Measurements from ENCODE around the gene ISOC1.

The ISOC1 gene

DNA sequence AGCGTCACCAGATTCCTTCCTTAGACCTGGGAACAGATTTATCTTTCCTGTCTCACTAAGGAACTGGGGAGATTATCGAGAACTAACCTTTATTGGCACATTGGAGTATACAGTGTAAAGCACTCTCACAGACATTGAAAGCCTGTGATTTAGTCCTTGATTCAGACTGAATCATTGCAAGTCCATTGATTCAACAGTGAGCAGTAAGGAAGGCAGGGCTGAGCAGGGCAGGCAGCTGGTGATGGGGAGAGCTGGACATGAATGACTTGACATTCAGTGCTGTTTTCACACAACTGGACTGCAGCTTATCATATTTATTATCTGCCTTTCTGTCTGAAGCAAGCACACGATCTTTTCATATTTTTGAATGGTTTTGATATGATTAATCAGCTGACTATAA, 16.2 kb downstream of the ISOC1 start:
- H3K36me3 ChIP-seq (ENCODE audit: control insufficient read depth in 2 of 2, insufficient read depth in 2 of 2, low read length in 2 of 2) = peaks cover 4 to 14% of the 10 kb centered on the region in 2 donors
- H3K9ac ChIP-seq (ENCODE audit: low read depth in 1 of 2, low read length in 2 of 2) = no peak overlapping the region
- no peaks in the 10 kb centered on the region for H3K27me3 ChIP-seq (ENCODE audit: control insufficient read depth in 2 of 2, insufficient read depth in 2 of 2, low read length in 2 of 2)
- no peaks in the 10 kb centered on the region for H3K9me3 ChIP-seq (ENCODE audit: control insufficient read depth in 2 of 2, low read length in 2 of 2)
- H3K4me1 ChIP-seq (ENCODE audit: control insufficient read depth in 2 of 2, insufficient read depth in 2 of 2, low read length in 2 of 2) = no peaks in the 10 kb centered on the region
- no peak overlapping the region for H3K4me3 ChIP-seq (ENCODE audit: low read length in 2 of 2)
- H3K27ac ChIP-seq (ENCODE audit: low read depth in 2 of 2, low read length in 2 of 2) = no peak overlapping the region

GRCh38 chr5:129111351-129111750, 16.8 kb downstream of the ISOC1 start:
- H3K9ac ChIP-seq (ENCODE audit: low read depth in 1 of 2, low read length in 2 of 2) = no peak overlapping the region
- H3K27ac ChIP-seq (ENCODE audit: low read depth in 2 of 2, low read length in 2 of 2) = no peak overlapping the region
- H3K36me3 ChIP-seq (ENCODE audit: control insufficient read depth in 2 of 2, insufficient read depth in 2 of 2, low read length in 2 of 2) = peaks cover 4 to 14% of the 10 kb centered on the region in 2 donors
- H3K4me3 ChIP-seq (ENCODE audit: low read length in 2 of 2) = no peak overlapping the region
- no peaks in the 10 kb centered on the region for H3K4me1 ChIP-seq (ENCODE audit: control insufficient read depth in 2 of 2, insufficient read depth in 2 of 2, low read length in 2 of 2)
- H3K9me3 ChIP-seq (ENCODE audit: control insufficient read depth in 2 of 2, low read length in 2 of 2) = no peaks in the 10 kb centered on the region
- H3K27me3 ChIP-seq (ENCODE audit: control insufficient read depth in 2 of 2, insufficient read depth in 2 of 2, low read length in 2 of 2) = no peaks in the 10 kb centered on the region

DNA sequence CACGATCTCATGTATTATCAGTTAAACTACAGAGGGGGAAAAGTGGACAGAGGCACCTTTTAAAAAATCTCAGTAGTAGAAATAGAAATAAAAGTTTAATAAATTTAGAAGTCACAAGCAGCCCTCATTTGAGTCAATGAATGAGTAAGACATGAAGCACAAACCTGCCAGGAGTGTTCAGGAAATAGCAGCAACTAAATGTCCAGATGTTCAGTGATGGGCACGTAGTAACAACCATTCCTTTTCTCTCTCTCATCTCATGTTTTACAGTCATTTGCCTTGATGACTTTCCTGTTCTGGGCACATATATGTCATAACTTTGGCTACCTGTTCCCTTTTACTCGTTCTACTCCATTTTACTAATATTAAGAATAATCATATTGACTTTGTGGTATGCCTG, 17.7 kb downstream of the ISOC1 start:
- H3K27ac ChIP-seq (ENCODE audit: low read depth in 2 of 2, low read length in 2 of 2) = no peak overlapping the region
- H3K36me3 ChIP-seq (ENCODE audit: control insufficient read depth in 2 of 2, insufficient read depth in 2 of 2, low read length in 2 of 2) = peaks cover 4 to 8% of the 10 kb centered on the region in 2 donors
- no peaks in the 10 kb centered on the region for H3K4me1 ChIP-seq (ENCODE audit: control insufficient read depth in 2 of 2, insufficient read depth in 2 of 2, low read length in 2 of 2)
- no peak overlapping the region for H3K4me3 ChIP-seq (ENCODE audit: low read length in 2 of 2)
- H3K27me3 ChIP-seq (ENCODE audit: control insufficient read depth in 2 of 2, insufficient read depth in 2 of 2, low read length in 2 of 2) = no peaks in the 10 kb centered on the region
- no peak overlapping the region for H3K9ac ChIP-seq (ENCODE audit: low read depth in 1 of 2, low read length in 2 of 2)
- H3K9me3 ChIP-seq (ENCODE audit: control insufficient read depth in 2 of 2, low read length in 2 of 2) = no peaks in the 10 kb centered on the region

DNA sequence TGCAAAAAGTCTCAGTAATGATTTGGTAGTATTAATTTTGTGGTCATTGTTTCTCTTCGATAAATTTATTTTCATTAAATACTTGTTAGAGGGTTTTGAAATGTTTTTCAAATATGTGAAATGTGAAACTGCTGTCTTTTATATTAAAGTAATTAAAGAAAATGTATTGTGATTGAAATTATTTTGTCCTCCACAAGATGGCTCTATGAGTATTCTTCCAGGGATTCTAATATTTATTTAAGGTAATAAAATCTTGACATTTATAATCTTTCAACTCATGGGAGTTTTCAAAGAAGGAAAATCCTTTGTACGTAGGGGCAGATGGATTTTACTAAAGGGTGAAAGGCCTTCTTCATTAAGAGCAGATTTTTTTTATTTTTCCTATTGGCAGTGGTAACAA, 19.3 kb downstream of the ISOC1 start:
- no peaks in the 10 kb centered on the region for H3K27me3 ChIP-seq (ENCODE audit: control insufficient read depth in 2 of 2, insufficient read depth in 2 of 2, low read length in 2 of 2)
- H3K36me3 ChIP-seq (ENCODE audit: control insufficient read depth in 2 of 2, insufficient read depth in 2 of 2, low read length in 2 of 2) = peaks cover 3 to 6% of the 10 kb centered on the region in 2 donors
- no peaks in the 10 kb centered on the region for H3K4me1 ChIP-seq (ENCODE audit: control insufficient read depth in 2 of 2, insufficient read depth in 2 of 2, low read length in 2 of 2)
- H3K27ac ChIP-seq (ENCODE audit: low read depth in 2 of 2, low read length in 2 of 2) = no peak overlapping the region
- no peak overlapping the region for H3K9ac ChIP-seq (ENCODE audit: low read depth in 1 of 2, low read length in 2 of 2)
- H3K4me3 ChIP-seq (ENCODE audit: low read length in 2 of 2) = no peak overlapping the region
- H3K9me3 ChIP-seq (ENCODE audit: control insufficient read depth in 2 of 2, low read length in 2 of 2) = no peaks in the 10 kb centered on the region

DNA sequence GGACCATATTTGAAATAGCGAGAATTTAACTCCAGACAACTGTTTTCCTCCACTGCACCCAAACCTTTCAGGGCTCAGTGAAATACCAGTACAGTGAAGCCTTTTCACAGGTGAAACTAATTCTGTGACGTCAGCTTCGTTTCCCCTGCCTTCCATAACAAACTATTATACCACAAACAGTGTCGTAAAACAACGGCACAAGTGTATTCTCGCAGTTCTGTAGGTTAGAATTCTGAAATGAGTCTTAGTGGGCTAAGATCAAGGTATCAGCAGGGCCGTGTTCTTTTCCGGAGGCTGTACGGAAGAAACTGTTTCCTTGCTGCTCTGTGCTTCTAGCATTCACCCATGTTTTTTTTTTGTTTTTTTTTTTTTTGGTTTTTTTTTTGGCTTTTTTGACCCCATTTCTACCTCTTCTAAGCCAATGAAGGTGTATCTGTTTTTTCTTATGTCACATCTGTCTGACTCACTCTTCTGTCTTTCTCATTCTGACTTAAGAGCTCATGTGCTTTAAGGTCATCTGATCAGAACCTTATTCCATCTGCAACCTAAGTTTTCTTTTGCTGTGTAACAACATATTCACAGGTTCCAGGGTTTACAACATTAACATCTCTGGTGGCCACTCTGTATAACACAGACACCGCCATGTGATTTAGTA, 20.1 kb downstream of the ISOC1 start:
- H3K9ac ChIP-seq (ENCODE audit: low read depth in 1 of 2, low read length in 2 of 2) = no peak overlapping the region
- no peaks in the 10 kb centered on the region for H3K27me3 ChIP-seq (ENCODE audit: control insufficient read depth in 2 of 2, insufficient read depth in 2 of 2, low read length in 2 of 2)
- no peak overlapping the region for H3K4me3 ChIP-seq (ENCODE audit: low read length in 2 of 2)
- peaks cover 3 to 6% of the 10 kb centered on the region in 2 donors for H3K36me3 ChIP-seq (ENCODE audit: control insufficient read depth in 2 of 2, insufficient read depth in 2 of 2, low read length in 2 of 2)
- H3K4me1 ChIP-seq (ENCODE audit: control insufficient read depth in 2 of 2, insufficient read depth in 2 of 2, low read length in 2 of 2) = no peaks in the 10 kb centered on the region
- no peak overlapping the region for H3K27ac ChIP-seq (ENCODE audit: low read depth in 2 of 2, low read length in 2 of 2)
- no peaks in the 10 kb centered on the region for H3K9me3 ChIP-seq (ENCODE audit: control insufficient read depth in 2 of 2, low read length in 2 of 2)

DNA sequence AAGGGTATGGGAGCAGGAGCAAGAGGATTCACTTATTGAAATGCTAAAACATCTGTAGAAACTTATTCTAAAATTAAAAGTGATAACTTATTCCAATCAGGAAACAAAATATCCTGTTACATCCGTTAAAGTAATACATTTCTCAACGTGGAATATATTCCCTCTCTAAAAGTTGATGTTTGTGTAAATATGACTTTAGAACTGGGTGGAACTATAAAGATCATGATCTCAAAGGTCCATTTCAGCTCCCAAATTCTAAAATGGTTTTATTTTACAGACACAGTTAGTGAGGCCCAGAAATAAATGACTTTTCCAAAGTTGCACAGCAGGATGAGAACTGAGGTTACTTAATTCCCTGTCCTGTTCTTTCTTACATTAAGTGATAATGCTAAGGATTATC, 21.1 kb downstream of the ISOC1 start:
- Histone ChIP-seq H3K27ac (ENCODE audit: low read depth in 2 of 2, low read length in 2 of 2) (no peak overlapping the region), H3K9ac (ENCODE audit: low read depth in 1 of 2, low read length in 2 of 2) (no peak overlapping the region), H3K9me3 (ENCODE audit: control insufficient read depth in 2 of 2, low read length in 2 of 2) (no peaks in the 10 kb centered on the region), H3K4me3 (ENCODE audit: low read length in 2 of 2) (no peak overlapping the region), H3K36me3 (ENCODE audit: control insufficient read depth in 2 of 2, insufficient read depth in 2 of 2, low read length in 2 of 2) (peaks cover 3 to 6% of the 10 kb centered on the region in 2 donors), H3K4me1 (ENCODE audit: control insufficient read depth in 2 of 2, insufficient read depth in 2 of 2, low read length in 2 of 2) (no peaks in the 10 kb centered on the region), H3K27me3 (ENCODE audit: control insufficient read depth in 2 of 2, insufficient read depth in 2 of 2, low read length in 2 of 2) (no peaks in the 10 kb centered on the region)

DNA sequence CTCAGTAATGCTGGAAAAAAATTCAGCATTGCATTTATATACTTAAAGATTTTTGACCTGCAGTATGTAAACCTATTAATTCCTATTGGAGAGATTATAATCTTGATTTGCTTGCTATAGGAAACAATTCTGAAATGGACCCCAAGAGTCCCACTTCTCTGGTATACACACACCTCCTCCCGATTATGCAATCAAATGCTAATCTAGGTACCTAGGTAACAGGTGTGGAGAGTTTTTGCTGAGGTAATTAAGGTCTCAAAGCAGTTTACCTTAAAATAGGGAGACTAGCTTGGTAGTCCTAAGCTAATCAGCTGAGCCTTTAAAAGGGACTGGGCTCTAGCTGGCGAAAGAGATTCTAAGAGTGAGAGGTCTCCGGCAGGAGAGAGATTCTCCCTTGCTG, 22.2 kb downstream of the ISOC1 start:
- Histone ChIP-seq H3K27me3 (ENCODE audit: control insufficient read depth in 2 of 2, insufficient read depth in 2 of 2, low read length in 2 of 2) (no peaks in the 10 kb centered on the region), H3K27ac (ENCODE audit: low read depth in 2 of 2, low read length in 2 of 2) (no peak overlapping the region), H3K36me3 (ENCODE audit: control insufficient read depth in 2 of 2, insufficient read depth in 2 of 2, low read length in 2 of 2) (peaks cover 3 to 6% of the 10 kb centered on the region in 2 donors), H3K9me3 (ENCODE audit: control insufficient read depth in 2 of 2, low read length in 2 of 2) (no peaks in the 10 kb centered on the region), H3K4me1 (ENCODE audit: control insufficient read depth in 2 of 2, insufficient read depth in 2 of 2, low read length in 2 of 2) (no peaks in the 10 kb centered on the region), H3K9ac (ENCODE audit: low read depth in 1 of 2, low read length in 2 of 2) (no peak overlapping the region), H3K4me3 (ENCODE audit: low read length in 2 of 2) (no peak overlapping the region)

- Histone ChIP-seq H3K4me1 (ENCODE audit: control insufficient read depth in 2 of 2, insufficient read depth in 2 of 2, low read length in 2 of 2) (no peaks in the 10 kb centered on the region), H3K4me3 (ENCODE audit: low read length in 2 of 2) (no peak overlapping the region), H3K9ac (ENCODE audit: low read depth in 1 of 2, low read length in 2 of 2) (no peak overlapping the region), H3K9me3 (ENCODE audit: control insufficient read depth in 2 of 2, low read length in 2 of 2) (no peaks in the 10 kb centered on the region), H3K36me3 (ENCODE audit: control insufficient read depth in 2 of 2, insufficient read depth in 2 of 2, low read length in 2 of 2) (no peaks in the 10 kb centered on the region), H3K27me3 (ENCODE audit: control insufficient read depth in 2 of 2, insufficient read depth in 2 of 2, low read length in 2 of 2) (no peaks in the 10 kb centered on the region), H3K27ac (ENCODE audit: low read depth in 2 of 2, low read length in 2 of 2) (no peak overlapping the region)
Measured at GRCh38 chr5:129118405-129118804, 23.9 kb downstream of the ISOC1 start.

- no peaks in the 10 kb centered on the region for H3K9me3 ChIP-seq (ENCODE audit: control insufficient read depth in 2 of 2, low read length in 2 of 2)
- no peaks in the 10 kb centered on the region for H3K27me3 ChIP-seq (ENCODE audit: control insufficient read depth in 2 of 2, insufficient read depth in 2 of 2, low read length in 2 of 2)
- no peak overlapping the region for H3K4me3 ChIP-seq (ENCODE audit: low read length in 2 of 2)
- H3K9ac ChIP-seq (ENCODE audit: low read depth in 1 of 2, low read length in 2 of 2) = no peak overlapping the region
- no peaks in the 10 kb centered on the region for H3K36me3 ChIP-seq (ENCODE audit: control insufficient read depth in 2 of 2, insufficient read depth in 2 of 2, low read length in 2 of 2)
- no peaks in the 10 kb centered on the region for H3K4me1 ChIP-seq (ENCODE audit: control insufficient read depth in 2 of 2, insufficient read depth in 2 of 2, low read length in 2 of 2)
- H3K27ac ChIP-seq (ENCODE audit: low read depth in 2 of 2, low read length in 2 of 2) = no peak overlapping the region
Measured at GRCh38 chr5:129118826-129119225, 24.3 kb downstream of the ISOC1 start.

DNA sequence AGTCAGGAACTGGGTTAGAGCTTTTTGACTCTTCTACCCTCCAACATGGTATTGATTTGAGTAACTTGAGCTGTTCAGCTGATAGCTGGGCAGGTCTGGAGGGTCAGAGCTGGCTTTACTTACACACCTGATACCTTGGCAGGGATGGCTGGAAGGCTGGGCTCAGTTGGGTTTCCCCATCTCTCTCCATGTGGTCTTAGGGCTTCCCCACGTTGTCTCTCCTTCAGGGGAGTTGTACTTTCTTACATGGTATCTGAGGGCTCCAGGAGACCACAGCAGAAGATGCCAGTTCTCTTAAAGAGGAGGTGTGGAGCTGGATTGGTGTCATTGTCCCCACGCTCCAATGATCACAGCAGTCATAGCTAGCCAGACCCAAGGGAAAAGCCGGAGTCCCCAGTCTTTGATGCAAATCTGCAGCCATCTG, 25.6 kb downstream of the ISOC1 start:
- H3K9ac ChIP-seq (ENCODE audit: low read depth in 1 of 2, low read length in 2 of 2) = no peak overlapping the region
- no peak overlapping the region for H3K4me3 ChIP-seq (ENCODE audit: low read length in 2 of 2)
- H3K36me3 ChIP-seq (ENCODE audit: control insufficient read depth in 2 of 2, insufficient read depth in 2 of 2, low read length in 2 of 2) = no peaks in the 10 kb centered on the region
- H3K9me3 ChIP-seq (ENCODE audit: control insufficient read depth in 2 of 2, low read length in 2 of 2) = no peaks in the 10 kb centered on the region
- H3K27me3 ChIP-seq (ENCODE audit: control insufficient read depth in 2 of 2, insufficient read depth in 2 of 2, low read length in 2 of 2) = no peaks in the 10 kb centered on the region
- H3K27ac ChIP-seq (ENCODE audit: low read depth in 2 of 2, low read length in 2 of 2) = no peak overlapping the region
- H3K4me1 ChIP-seq (ENCODE audit: control insufficient read depth in 2 of 2, insufficient read depth in 2 of 2, low read length in 2 of 2) = no peaks in the 10 kb centered on the region

DNA sequence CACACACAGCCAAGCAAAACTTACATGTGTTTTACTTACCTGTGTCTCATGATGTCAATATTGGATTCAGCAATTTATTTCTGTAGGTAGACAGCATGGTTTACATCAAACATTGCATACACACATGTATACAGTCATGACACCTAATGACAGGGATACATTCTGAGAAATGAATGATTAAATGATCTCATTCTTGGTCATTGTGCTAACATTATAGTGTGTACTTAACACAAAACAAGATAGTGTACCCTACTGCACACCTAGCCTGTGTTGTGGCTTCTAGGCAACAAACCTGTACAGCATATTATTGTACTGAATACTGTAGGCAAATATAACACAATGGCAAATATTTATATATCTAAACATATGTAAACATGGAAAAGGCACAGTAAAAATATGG, 28.0 kb downstream of the ISOC1 start:
- H3K4me3 ChIP-seq (ENCODE audit: low read length in 2 of 2) = no peak overlapping the region
- H3K36me3 ChIP-seq (ENCODE audit: control insufficient read depth in 2 of 2, insufficient read depth in 2 of 2, low read length in 2 of 2) = no peaks in the 10 kb centered on the region
- no peaks in the 10 kb centered on the region for H3K9me3 ChIP-seq (ENCODE audit: control insufficient read depth in 2 of 2, low read length in 2 of 2)
- no peak overlapping the region for H3K9ac ChIP-seq (ENCODE audit: low read depth in 1 of 2, low read length in 2 of 2)
- H3K27ac ChIP-seq (ENCODE audit: low read depth in 2 of 2, low read length in 2 of 2) = no peak overlapping the region
- no peaks in the 10 kb centered on the region for H3K27me3 ChIP-seq (ENCODE audit: control insufficient read depth in 2 of 2, insufficient read depth in 2 of 2, low read length in 2 of 2)
- H3K4me1 ChIP-seq (ENCODE audit: control insufficient read depth in 2 of 2, insufficient read depth in 2 of 2, low read length in 2 of 2) = no peaks in the 10 kb centered on the region

Data from mucosa of rectum (tissue), 2 donors.